Endothelial cell of umbilical vein (primary cell): ENCODE data around the gene CLIP2. TPM values are rescaled to one million over a fixed set of nuclear protein-coding genes. Genes with fewer than 3 reads are reported as not detected.

Source experiments
- BruUV-seq: library from RNA; stranded (reverse); fragments of 400-500 nt; replicated peaks from 2 replicates; lab custom pipeline; 2021; lab: Mats Ljungman, UMichigan
- CTCF ChIA-PET: fragments of 300-600, 350-600 bp; sonication (Branson Sonifier 250); formaldehyde crosslinking; loops from one replicate; lab custom pipeline; 2021; ENCODE audit warnings: antibody characterized with exemption, inconsistent platforms; lab: Charles Lee
- POLR2A ChIA-PET: fragments of 300-600, 350-600 bp; sonication (Branson Sonifier 250); formaldehyde crosslinking; loops from one replicate; lab custom pipeline; 2021; ENCODE audit warnings: antibody characterized with exemption, inconsistent platforms; lab: Charles Lee
- DNase-seq: peaks from one replicate; pipeline ENCODE4 v3.0.0-alpha.2; 2011; ENCODE audit warnings: low read depth, low spot score
- FAIRE-seq: peaks from 2 replicates; lab custom pipeline; 2011; peaks lifted over from hg19 to GRCh38; lab: Jason Lieb, UNC
- H2AFZ ChIP-seq: 2 replicates; pipeline ENCODE4 v1.6.0; 2012; ENCODE audit warnings: low read depth, low read length, control low read depth, inconsistent platforms
- H3K27ac ChIP-seq: 2 replicates; pipeline ENCODE4 v1.5.1; 2011; ENCODE audit warnings: low read depth, mild to moderate bottlenecking, control low read depth, low read length, moderate library complexity; ENCODE audit not compliant: insufficient read depth
- H3K27me3 ChIP-seq, 2 experiments: 2 replicates each; pipeline versions ENCODE4 v1.6.0 to v1.6.1; 2011; ENCODE audit warnings: low read length in 2 of 2, mixed read lengths in 1 of 2; ENCODE audit not compliant: control insufficient read depth in 2 of 2, insufficient read depth in 2 of 2
- H3K36me3 ChIP-seq, 2 experiments: 2 replicates in 1 of 2; 3 replicates in 1 of 2; pipeline ENCODE4 v1.5.1; 2011; ENCODE audit warnings: low read length in 2 of 2, mild to moderate bottlenecking in 1 of 2, moderate library complexity in 1 of 2; ENCODE audit not compliant: control insufficient read depth in 2 of 2, insufficient read depth in 2 of 2; ENCODE audit errors: extremely low read depth in 1 of 2
- H3K4me1 ChIP-seq: 3 replicates; pipeline ENCODE4 v1.5.1; 2011; ENCODE audit warnings: mild to moderate bottlenecking, low read length; ENCODE audit not compliant: control insufficient read depth, insufficient read depth; ENCODE audit errors: extremely low read depth
- H3K4me2 ChIP-seq: 2 replicates; pipeline ENCODE4 v1.6.1; 2011; ENCODE audit warnings: low read length, control low read depth, mixed read lengths; ENCODE audit not compliant: insufficient read depth
- H3K4me3 ChIP-seq, 3 experiments: fragments of 200-600 bp in 1 of 3; sonication (generic), shearing (Covaris generic) in 1 of 3; replicated peaks in 1 of 3; 2 replicates each; pipeline ENCODE4 v1.5.1; 2011 to 2016; ENCODE audit warnings: control low read depth in 3 of 3, low read length in 3 of 3, mild to moderate bottlenecking in 2 of 3, inconsistent platforms in 1 of 3, low read depth in 1 of 3, moderate library complexity in 1 of 3; ENCODE audit not compliant: insufficient read depth in 1 of 3
- H3K79me2 ChIP-seq: 2 replicates; pipeline ENCODE4 v1.6.0; 2012; ENCODE audit warnings: low read length, inconsistent platforms; ENCODE audit not compliant: control insufficient read depth, insufficient read depth
- H3K9ac ChIP-seq: replicated peaks from 2 replicates; pipeline ENCODE3; 2011; ENCODE audit warnings: low read length, control low read depth; ENCODE audit not compliant: insufficient read depth; ENCODE audit errors: extremely low read depth
- H3K9me1 ChIP-seq: replicated peaks from 3 replicates; pipeline ENCODE4 v1.6.0; 2011; ENCODE audit warnings: mild to moderate bottlenecking, low read length; ENCODE audit not compliant: control insufficient read depth, insufficient read depth; ENCODE audit errors: extremely low read depth
- H3K9me3 ChIP-seq: replicated peaks from 2 replicates; pipeline ENCODE4 v1.5.1; 2012; ENCODE audit warnings: low read length, inconsistent platforms; ENCODE audit not compliant: control insufficient read depth, insufficient read depth
- H4K20me1 ChIP-seq: replicated peaks from 2 replicates; pipeline ENCODE3; 2011; ENCODE audit warnings: mild to moderate bottlenecking, low read length; ENCODE audit not compliant: control insufficient read depth, insufficient read depth; ENCODE audit errors: extremely low read depth
- EZH2 ChIP-seq: IDR thresholded peaks from 2 replicates; pipeline ENCODE4 v1.6.1; 2012; ENCODE audit warnings: borderline replicate concordance, low read depth, mild to moderate bottlenecking, moderate library complexity, low read length, inconsistent platforms; ENCODE audit not compliant: severe bottlenecking
- FOS ChIP-seq: IDR thresholded peaks from 2 replicates; pipeline ENCODE4 v1.6.1; 2011; ENCODE audit warnings: mild to moderate bottlenecking, low read length, moderate library complexity, borderline replicate concordance; ENCODE audit not compliant: insufficient read depth
- GATA2 ChIP-seq: IDR thresholded peaks from 2 replicates; pipeline ENCODE4 v1.7.0; 2011; ENCODE audit warnings: low read depth, mild to moderate bottlenecking, moderate library complexity, mixed read lengths, low read length; ENCODE audit not compliant: insufficient read length, insufficient read depth
- JUN ChIP-seq: IDR thresholded peaks from 2 replicates; pipeline ENCODE4 v1.6.1; 2011; ENCODE audit warnings: borderline replicate concordance, low read depth; ENCODE audit not compliant: insufficient read length, insufficient read depth
- MYC ChIP-seq: IDR thresholded peaks from one replicate; pipeline ENCODE4 v1.6.1; 2011; ENCODE audit warnings: mild to moderate bottlenecking, low read depth, low read length
- POLR2AphosphoS5 ChIP-seq: IDR thresholded peaks from 2 replicates; pipeline ENCODE4 v1.6.1; 2012; ENCODE audit warnings: low read depth, mild to moderate bottlenecking, control low read depth, low read length, moderate library complexity; ENCODE audit not compliant: insufficient read depth
- dilution Hi-C: fragments of 300-500 bp; cut with MboI; formaldehyde crosslinking; loops from one replicate; pipeline ENCODE4 v1.15.0; 2019; ENCODE audit warnings: low sequenced_read_pairs; ENCODE audit not compliant: extremely low pct_ligation_motif_present
- intact Hi-C: fragments of 100-400 bp; cut with micrococcal nuclease; formaldehyde crosslinking; loops from one replicate; pipeline ENCODE4 v1.10.0; 2022
- polyA plus RNA-seq, 4 experiments: library from polyadenylated mRNA; depleted of rRNA in 3 of 4; stranded (reverse) in 3 of 4; unstranded in 1 of 4; fragments of >200 nt; gene quantifications; 2 replicates each; pipeline versions ENCODE4 v1.2.1 to v1.2.3, GENCODE V29; 2011 to 2012; ENCODE audit warnings: missing spikeins in 1 of 4
- total RNA-seq: library from RNA; stranded (reverse); gene quantifications from 2 replicates; pipeline ENCODE4 v1.2.3, GENCODE V29; 2021
- TF ChIP-seq, protein P1 (sequence below): IDR thresholded peaks from 2 replicates; pipeline ENCODE4 v1.6.1; 2011; ENCODE audit not compliant: insufficient read depth, insufficient read length

CLIP2 gene
- total and polyA plus RNA-seq, 2 donors (not counting 3 experiments of a cell fraction or from before 2014, with no cell fraction given): 8.3 to 37.1 TPM

DNA sequence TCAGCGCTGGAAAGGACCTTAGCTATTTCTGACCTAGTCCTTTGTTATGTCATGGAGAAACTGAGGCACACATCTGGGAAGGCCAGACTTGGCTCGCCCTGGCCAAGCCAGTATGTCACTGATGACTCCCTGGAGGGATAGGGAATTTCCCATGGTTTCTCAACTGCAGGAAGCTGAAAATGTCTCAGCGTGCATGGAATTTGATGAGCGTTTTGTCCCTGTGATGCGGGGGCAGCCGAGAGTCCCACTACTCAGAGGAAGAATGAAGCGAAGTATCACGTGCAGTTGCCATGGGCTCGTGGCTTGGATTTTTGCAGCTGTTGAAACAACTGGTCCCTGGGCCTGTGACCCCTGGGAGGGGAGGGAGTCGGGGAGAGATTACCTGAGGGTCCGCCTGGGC, 44.8 kb downstream of the CLIP2 start:
- Histone ChIP-seq H4K20me1 (no peaks in the 10 kb centered on the region), H3K9me1 (no peaks in the 10 kb centered on the region), H3K79me2 (no peaks in the 10 kb centered on the region), H3K36me3 (no peaks in the 10 kb centered on the region), H3K27ac (no peak overlapping the region), H3K4me1 (no peaks in the 10 kb centered on the region), H3K4me2 (no peak overlapping the region), H3K4me3 (no peak overlapping the region), H3K9ac (no peak overlapping the region), H2AFZ (no peak overlapping the region), H3K27me3 (no peaks in the 10 kb centered on the region), H3K9me3 (no peaks in the 10 kb centered on the region)
- FAIRE-seq: no peak
- no TSS peak for BruUV-seq
- dilution Hi-C loops: no loop called here
- DNase-seq: no peak
- ChIA-PET CTCF (no interaction called here), POLR2A (no interaction called here)
- intact Hi-C loops: no loop called here
- TF ChIP-seq JUN (no peak), MYC (no peak), POLR2AphosphoS5 (no peak), FOS (no peak), EZH2 (no peak), GATA2 (no peak)
- TF ChIP-seq, protein P1, sequence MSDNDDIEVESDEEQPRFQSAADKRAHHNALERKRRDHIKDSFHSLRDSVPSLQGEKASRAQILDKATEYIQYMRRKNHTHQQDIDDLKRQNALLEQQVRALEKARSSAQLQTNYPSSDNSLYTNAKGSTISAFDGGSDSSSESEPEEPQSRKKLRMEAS: no peak

DNA sequence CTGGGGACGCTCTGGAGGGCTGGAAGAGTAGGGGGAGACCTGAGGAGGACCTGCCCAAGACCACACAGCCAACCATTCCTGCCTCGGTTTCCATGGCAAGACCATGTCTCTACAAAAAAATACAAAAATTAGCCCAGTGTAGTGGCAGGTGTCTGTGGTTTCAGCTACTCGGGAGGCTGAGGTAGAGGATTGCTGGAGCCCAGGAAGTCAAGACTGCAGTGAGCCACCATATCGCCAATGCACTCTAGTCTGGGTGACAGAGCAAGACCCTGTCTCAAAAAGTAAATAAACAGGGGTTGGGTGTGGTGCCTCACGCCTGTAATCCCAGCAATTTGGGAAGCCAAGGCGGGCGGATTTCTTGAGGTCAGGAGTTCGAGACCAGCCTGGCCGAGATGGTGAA, 48.7 kb downstream of the CLIP2 start:
- H3K4me2 ChIP-seq: no peak overlapping the region
- peaks cover 0 to 12% of the 10 kb centered on the region in 2 experiments for H3K36me3 ChIP-seq
- H3K9me3 ChIP-seq: no peaks in the 10 kb centered on the region
- no peak for TF ChIP-seq POLR2AphosphoS5
- TF ChIP-seq GATA2: no peak
- TF ChIP-seq FOS: no peak
- TF ChIP-seq MYC: no peak
- TF ChIP-seq, protein P1: no peak
- no peak for TF ChIP-seq JUN
- TF ChIP-seq EZH2: no peak
- H3K4me3 ChIP-seq: no peak overlapping the region
- ChIA-PET POLR2A (no interaction called here), CTCF (no interaction called here)
- FAIRE-seq (no peak), DNase-seq (no peak)
- no peaks in the 10 kb centered on the region for H4K20me1 ChIP-seq
- no peaks in the 10 kb centered on the region for H3K79me2 ChIP-seq
- no peak overlapping the region for H2AFZ ChIP-seq
- no peaks in the 10 kb centered on the region for H3K27me3 ChIP-seq
- no peak overlapping the region for H3K27ac ChIP-seq
- no peaks in the 10 kb centered on the region for H3K4me1 ChIP-seq
- dilution Hi-C loops (no loop called here), intact Hi-C loops (no loop called here)
- no peak overlapping the region for H3K9ac ChIP-seq
- no TSS peak for BruUV-seq
- H3K9me1 ChIP-seq: no peaks in the 10 kb centered on the region
